HUES48 (cell line): ENCODE data around the gene ATP5F1E.
"Not testable (repeated sequence)": the region's sequence is repeated elsewhere in the genome, so short reads cannot be mapped to it uniquely, and the experiment has no call there.

ENCODE experiments used
- H3K27ac ChIP-seq: one replicate; pipeline ENCODE4 v1.7.0; 2013; ENCODE audit warnings: low read depth, low read length, inconsistent platforms
- H3K27me3 ChIP-seq: 2 replicates; pipeline ENCODE4 v1.6.1; 2013; ENCODE audit warnings: mild to moderate bottlenecking, low read length; ENCODE audit not compliant: control insufficient read depth, insufficient read depth
- H3K36me3 ChIP-seq: 2 replicates; pipeline ENCODE4 v1.6.1; 2013; ENCODE audit warnings: low read length; ENCODE audit not compliant: control insufficient read depth, insufficient read depth
- H3K4me1 ChIP-seq: 2 replicates; pipeline ENCODE4 v1.6.1; 2013; ENCODE audit warnings: mild to moderate bottlenecking, low read length; ENCODE audit not compliant: control insufficient read depth, insufficient read depth
- H3K4me3 ChIP-seq: 2 replicates; pipeline ENCODE4 v1.5.1; 2013; ENCODE audit warnings: mild to moderate bottlenecking, low read depth, low read length
- H3K9ac ChIP-seq: 2 replicates; pipeline ENCODE4 v1.6.1; 2013; ENCODE audit warnings: mild to moderate bottlenecking, low read depth, low read length, moderate library complexity
- H3K9me3 ChIP-seq: 2 replicates; pipeline ENCODE4 v1.6.1; 2013; ENCODE audit warnings: low read length; ENCODE audit not compliant: control insufficient read depth, insufficient read depth

The ATP5F1E gene

DNA sequence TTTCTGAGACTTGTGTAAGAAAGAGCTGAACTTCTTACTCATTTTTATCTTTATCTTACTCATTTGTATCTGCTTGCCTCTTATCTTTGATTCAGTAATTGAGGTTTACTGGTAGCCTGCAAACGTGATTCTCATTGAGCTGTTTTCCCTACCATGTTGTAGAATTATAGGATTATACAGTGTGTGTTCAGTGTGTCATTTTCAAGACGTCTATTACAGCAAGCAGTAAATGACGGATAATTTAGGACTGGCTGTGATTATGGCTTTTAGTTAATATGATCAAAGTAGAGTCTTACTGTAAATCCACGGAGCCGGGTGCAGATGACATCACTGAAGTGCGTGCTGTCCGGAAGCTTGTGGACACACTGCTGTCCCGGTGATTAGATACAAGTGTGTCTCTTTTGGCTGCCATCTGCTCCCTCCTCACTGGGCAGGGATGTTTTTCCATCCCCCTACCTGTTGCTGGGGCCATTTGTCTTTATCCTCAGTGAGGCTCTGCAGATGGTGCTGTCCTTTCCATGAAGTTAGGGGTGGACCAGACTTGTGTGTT is 45.1 kb downstream of the ATP5F1E start:
- no peak overlapping the region for H3K9ac ChIP-seq
- no peaks in the 10 kb centered on the region for H3K9me3 ChIP-seq
- H3K4me3 ChIP-seq: no peak overlapping the region
- no peak overlapping the region for H3K27ac ChIP-seq
- H3K27me3 ChIP-seq: no peaks in the 10 kb centered on the region
- H3K36me3 ChIP-seq: peaks cover 63% of the 10 kb centered on the region
- H3K4me1 ChIP-seq: no peaks in the 10 kb centered on the region

DNA sequence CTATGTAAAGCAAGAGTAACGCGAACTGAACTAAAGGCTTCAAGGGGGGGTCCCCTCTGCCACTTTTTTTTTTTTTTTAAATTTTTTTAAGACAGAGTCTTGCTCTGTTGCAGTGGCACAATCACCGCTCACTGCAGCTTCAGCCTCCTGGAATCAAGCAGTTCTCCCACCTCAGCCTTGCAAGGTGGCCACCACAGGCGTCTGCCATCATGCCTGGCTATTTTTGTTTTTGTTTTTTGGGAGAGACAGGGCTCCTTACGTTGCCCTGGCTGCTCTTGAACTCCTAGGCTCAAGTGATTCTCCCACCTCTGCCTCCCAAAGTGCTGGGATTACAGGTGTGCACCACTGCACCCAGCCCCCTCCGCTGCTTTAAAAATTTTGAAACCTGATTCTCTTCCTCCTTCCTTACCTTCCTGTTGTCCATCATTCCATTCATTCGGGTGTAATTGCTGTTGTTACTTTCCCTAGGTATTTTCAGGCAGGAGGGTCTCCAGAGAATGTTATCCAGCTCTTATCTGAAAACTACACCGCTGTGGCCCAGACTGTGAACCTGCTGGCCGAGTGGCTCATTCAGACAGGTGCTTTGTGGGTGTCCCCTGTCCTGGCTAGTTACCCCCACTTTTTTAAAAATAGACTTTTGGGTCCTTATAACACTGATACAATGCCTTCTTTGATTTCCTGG is 45.7 kb downstream of the ATP5F1E start:
- H3K27ac ChIP-seq: no peak overlapping the region
- no peaks in the 10 kb centered on the region for H3K27me3 ChIP-seq
- H3K9ac ChIP-seq: no peak overlapping the region
- no peaks in the 10 kb centered on the region for H3K4me1 ChIP-seq
- no peak overlapping the region for H3K4me3 ChIP-seq
- peaks cover 56% of the 10 kb centered on the region for H3K36me3 ChIP-seq
- no peaks in the 10 kb centered on the region for H3K9me3 ChIP-seq

DNA sequence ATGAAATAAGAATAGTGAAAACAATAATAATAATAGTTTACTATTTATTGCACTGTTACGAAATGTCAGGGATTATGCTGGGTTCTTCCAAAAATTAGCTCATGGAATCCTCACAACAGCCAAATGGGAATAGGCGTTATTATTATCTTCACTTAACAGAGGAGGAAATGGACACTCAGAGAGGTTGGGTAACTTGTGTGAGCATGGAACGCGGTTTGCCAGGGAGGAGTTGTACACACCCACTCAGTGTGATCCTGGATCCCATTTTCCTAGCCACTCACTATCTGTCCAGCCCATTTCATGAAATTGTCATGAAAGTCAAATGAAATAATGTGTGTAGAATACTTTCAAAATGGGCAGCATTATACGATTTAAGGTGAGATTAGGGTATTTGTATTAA is 46.5 kb downstream of the ATP5F1E start:
- Histone ChIP-seq H3K9me3 (no peaks in the 10 kb centered on the region), H3K27ac (no peak overlapping the region), H3K27me3 (no peaks in the 10 kb centered on the region), H3K9ac (no peak overlapping the region), H3K4me1 (no peaks in the 10 kb centered on the region), H3K36me3 (peaks cover 49% of the 10 kb centered on the region), H3K4me3 (no peak overlapping the region)

DNA sequence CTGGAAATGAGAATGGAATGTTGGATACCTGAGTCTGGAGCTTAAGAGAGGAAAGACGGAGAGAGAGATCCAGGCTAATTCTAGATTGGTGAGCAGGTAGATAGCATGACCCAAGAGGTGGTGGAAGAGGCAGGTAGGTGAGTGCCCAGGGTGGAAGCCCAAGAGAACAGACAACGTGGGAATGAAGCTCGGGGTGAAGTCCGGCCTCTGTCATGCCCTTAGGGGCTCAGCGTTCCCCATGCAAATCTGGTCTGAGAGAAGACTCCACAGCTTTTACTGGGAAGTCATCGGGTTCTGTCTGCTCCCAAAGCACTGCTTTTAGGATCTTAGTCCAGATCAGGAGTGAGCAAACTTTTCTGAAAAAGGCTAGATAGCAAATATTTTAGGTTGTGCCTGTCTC is 47.4 kb downstream of the ATP5F1E start:
- no peak overlapping the region for H3K4me3 ChIP-seq
- H3K27ac ChIP-seq: no peak overlapping the region
- no peak overlapping the region for H3K9ac ChIP-seq
- no peaks in the 10 kb centered on the region for H3K27me3 ChIP-seq
- no peaks in the 10 kb centered on the region for H3K4me1 ChIP-seq
- no peaks in the 10 kb centered on the region for H3K9me3 ChIP-seq
- H3K36me3 ChIP-seq: peaks cover 41% of the 10 kb centered on the region

DNA sequence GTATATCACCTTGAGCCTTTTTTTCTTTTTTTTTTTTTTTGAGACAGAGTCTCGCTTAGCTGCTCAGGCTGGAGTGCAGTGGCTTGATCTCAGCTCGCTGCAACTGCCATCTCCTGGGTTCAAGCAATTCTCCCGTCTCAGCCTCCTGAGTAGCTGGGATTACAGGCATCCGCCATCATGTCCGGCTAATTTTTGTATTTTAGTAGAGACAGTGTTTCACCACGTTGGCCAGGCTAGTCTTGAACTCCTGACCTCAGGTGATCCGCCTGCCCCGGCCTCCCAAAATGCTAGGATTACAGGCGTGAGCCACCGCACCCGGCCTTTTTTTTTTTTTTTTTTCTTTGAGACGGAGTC is 49.0 kb downstream of the ATP5F1E start:
- H3K9ac ChIP-seq, H3K27me3 ChIP-seq, H3K4me1 ChIP-seq, H3K4me3 ChIP-seq, H3K9me3 ChIP-seq, H3K27ac ChIP-seq: not testable (repeated sequence)
- peaks cover 25% of the 10 kb centered on the region for H3K36me3 ChIP-seq

DNA sequence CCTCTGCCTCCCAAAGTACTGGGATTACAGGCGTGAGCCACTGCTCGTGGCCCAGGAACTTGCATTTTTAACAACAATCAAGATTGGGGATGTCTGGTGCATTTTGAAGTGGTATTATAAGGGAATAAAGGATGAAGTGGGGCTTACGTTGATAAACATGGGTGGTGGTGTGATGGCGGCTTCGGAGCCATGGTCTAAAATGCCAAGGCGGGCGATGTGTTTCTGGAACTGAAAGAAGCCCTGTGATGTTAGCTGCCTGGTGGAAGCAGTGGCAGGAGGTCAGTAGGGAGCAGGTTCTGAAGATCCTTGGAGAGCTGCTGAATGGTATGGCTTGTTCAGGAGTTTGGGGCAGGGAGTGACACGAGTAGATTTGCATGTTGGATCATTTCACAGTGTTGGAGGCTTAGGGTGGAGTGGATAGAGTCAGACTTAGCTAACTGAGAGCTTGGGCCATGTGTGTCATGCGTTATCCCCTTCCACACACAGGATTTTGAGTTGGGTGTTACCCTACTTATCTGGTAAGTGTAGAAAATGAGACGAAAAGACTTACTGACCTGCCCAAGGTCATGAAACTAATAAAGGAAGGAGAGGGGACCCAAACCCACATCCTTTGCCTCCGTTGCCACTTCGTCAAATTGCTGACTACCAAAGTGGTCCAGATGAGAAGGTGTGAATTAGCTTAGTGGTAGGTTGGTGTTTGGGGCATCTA is 49.6 kb downstream of the ATP5F1E start:
- Histone ChIP-seq H3K27ac (no peak overlapping the region), H3K9me3 (no peaks in the 10 kb centered on the region), H3K36me3 (peaks cover 19% of the 10 kb centered on the region), H3K4me1 (peaks cover 5% of the 10 kb centered on the region; the same call in 1 of the 2 replicates), H3K27me3 (no peaks in the 10 kb centered on the region), H3K9ac (no peak overlapping the region), H3K4me3 (no peak overlapping the region)

- H3K4me1 ChIP-seq: peaks cover 5% of the 10 kb centered on the region; the same call in 1 of the 2 replicates
- H3K27ac ChIP-seq: peak overlapping the region; percentile 62
- peaks cover 12% of the 10 kb centered on the region for H3K36me3 ChIP-seq
Measured at GRCh38 chr20:58981628-58982364, 50.3 kb downstream of the ATP5F1E start.

GRCh38 chr20:58980711-58981627 is 51.2 kb downstream of the ATP5F1E start, which contains the start of gene NELFCD:
TSS of gene NELFCD (plus strand) at chr20:58981256. CDS start at chr20:58981310, 54 bp downstream.
- H3K27me3 ChIP-seq: no peaks in the 10 kb centered on the region
- H3K9ac ChIP-seq: peak within 1 kb of the TSS; percentile 96
- H3K4me1 ChIP-seq: peaks cover 5% of the 10 kb centered on the region; the same call in 1 of the 2 replicates
- no peaks in the 10 kb centered on the region for H3K9me3 ChIP-seq
- peak within 1 kb of the TSS; percentile 88 for H3K27ac ChIP-seq
- H3K36me3 ChIP-seq: peaks cover 4% of the 10 kb centered on the region
- peak within 1 kb of the TSS; percentile 70 for H3K4me3 ChIP-seq

More at GRCh38 chr20:58981628-58982364, 50.3 kb downstream of the ATP5F1E start:
- H3K27me3 ChIP-seq: no peaks in the 10 kb centered on the region
- peak overlapping the region; percentile 70 for H3K4me3 ChIP-seq
- peak overlapping the region; percentile 7; the same call in 1 of the 2 replicates for H3K9ac ChIP-seq
- no peaks in the 10 kb centered on the region for H3K9me3 ChIP-seq

- Histone ChIP-seq H3K36me3 (no peaks in the 10 kb centered on the region), H3K4me1 (peaks cover 5% of the 10 kb centered on the region; the same call in 1 of the 2 replicates), H3K27me3 (no peaks in the 10 kb centered on the region), H3K27ac (no peak overlapping the region), H3K4me3 (no peak overlapping the region), H3K9ac (no peak overlapping the region), H3K9me3 (no peaks in the 10 kb centered on the region)
Measured at GRCh38 chr20:58978351-58979190, 53.6 kb downstream of the ATP5F1E start.
